ENCODE data around the gene CEP128.

The CEP128 gene

GRCh38 chr14:80974679-80975078 is 33.1 kb upstream of the CEP128 start:
- Histone ChIP-seq H3K9me2 (replicated peaks; ENCODE audit: control insufficient read depth, low read length) (no peaks in the 10 kb centered on the region), H3K27ac (ENCODE audit: low read depth, low read length) (no peak overlapping the region), H3F3A (ENCODE audit: control insufficient read depth, insufficient read depth) (no peaks in the 10 kb centered on the region), H3K4me2 (ENCODE audit: low read length) (no peak overlapping the region), H3K9me3 (ENCODE audit: control insufficient read depth, insufficient read depth, low read length) (no peaks in the 10 kb centered on the region), H4K20me1 (ENCODE audit: control insufficient read depth, insufficient read depth, low read depth, low read length) (no peaks in the 10 kb centered on the region), H3K4me3 (ENCODE audit: low read length) (no peak overlapping the region), H3K36me3 (ENCODE audit: control insufficient read depth, low read length) (no peaks in the 10 kb centered on the region), H3K79me2 (ENCODE audit: control insufficient read depth, low read length) (no peaks in the 10 kb centered on the region), H3K4me1 (ENCODE audit: control insufficient read depth, low read length) (peaks cover 7% of the 10 kb centered on the region), H3K27me3 (ENCODE audit: control insufficient read depth, low read length) (peaks cover 3% of the 10 kb centered on the region; the same call in 1 of the 2 replicates)
- TF ChIP-seq EZH2phosphoT487 (IDR thresholded peaks at IDR 0.05; ENCODE audit: borderline replicate concordance, low read length) = no peak
- TF ChIP-seq, protein P1, sequence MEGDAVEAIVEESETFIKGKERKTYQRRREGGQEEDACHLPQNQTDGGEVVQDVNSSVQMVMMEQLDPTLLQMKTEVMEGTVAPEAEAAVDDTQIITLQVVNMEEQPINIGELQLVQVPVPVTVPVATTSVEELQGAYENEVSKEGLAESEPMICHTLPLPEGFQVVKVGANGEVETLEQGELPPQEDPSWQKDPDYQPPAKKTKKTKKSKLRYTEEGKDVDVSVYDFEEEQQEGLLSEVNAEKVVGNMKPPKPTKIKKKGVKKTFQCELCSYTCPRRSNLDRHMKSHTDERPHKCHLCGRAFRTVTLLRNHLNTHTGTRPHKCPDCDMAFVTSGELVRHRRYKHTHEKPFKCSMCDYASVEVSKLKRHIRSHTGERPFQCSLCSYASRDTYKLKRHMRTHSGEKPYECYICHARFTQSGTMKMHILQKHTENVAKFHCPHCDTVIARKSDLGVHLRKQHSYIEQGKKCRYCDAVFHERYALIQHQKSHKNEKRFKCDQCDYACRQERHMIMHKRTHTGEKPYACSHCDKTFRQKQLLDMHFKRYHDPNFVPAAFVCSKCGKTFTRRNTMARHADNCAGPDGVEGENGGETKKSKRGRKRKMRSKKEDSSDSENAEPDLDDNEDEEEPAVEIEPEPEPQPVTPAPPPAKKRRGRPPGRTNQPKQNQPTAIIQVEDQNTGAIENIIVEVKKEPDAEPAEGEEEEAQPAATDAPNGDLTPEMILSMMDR (IDR thresholded peaks at IDR 0.05; ENCODE audit: low read depth, low read length, poor library complexity, severe bottlenecking) = no peak

- Histone ChIP-seq H4K20me1 (ENCODE audit: control insufficient read depth, insufficient read depth, low read depth, low read length) (no peaks in the 10 kb centered on the region), H3K4me2 (ENCODE audit: low read length) (no peak overlapping the region), H3K79me2 (ENCODE audit: control insufficient read depth, low read length) (no peaks in the 10 kb centered on the region), H3K9me2 (replicated peaks; ENCODE audit: control insufficient read depth, low read length) (no peaks in the 10 kb centered on the region), H3K27ac (ENCODE audit: low read depth, low read length) (no peak overlapping the region), H3K4me1 (ENCODE audit: control insufficient read depth, low read length) (peaks cover 6% of the 10 kb centered on the region; the same call in 1 of the 2 replicates), H3K9me3 (ENCODE audit: control insufficient read depth, insufficient read depth, low read length) (no peaks in the 10 kb centered on the region), H3F3A (ENCODE audit: control insufficient read depth, insufficient read depth) (no peaks in the 10 kb centered on the region), H3K27me3 (ENCODE audit: control insufficient read depth, low read length) (peaks cover 3% of the 10 kb centered on the region; the same call in 1 of the 2 replicates), H3K36me3 (ENCODE audit: control insufficient read depth, low read length) (no peaks in the 10 kb centered on the region), H3K4me3 (ENCODE audit: low read length) (no peak overlapping the region)
- TF ChIP-seq, protein P1 (IDR thresholded peaks at IDR 0.05; ENCODE audit: low read depth, low read length, poor library complexity, severe bottlenecking) = no peak
- TF ChIP-seq EZH2phosphoT487 (IDR thresholded peaks at IDR 0.05; ENCODE audit: borderline replicate concordance, low read length) = no peak
These were observed 32.5 kb upstream of the CEP128 start for GRCh38 chr14:80973931-80974641.

GRCh38 chr14:80965037-80965436 is 23.5 kb upstream of the CEP128 start:
- peaks cover 12% of the 10 kb centered on the region for H3K4me1 ChIP-seq (ENCODE audit: control insufficient read depth, low read length)
- TF ChIP-seq, protein P1 (IDR thresholded peaks at IDR 0.05; ENCODE audit: low read depth, low read length, poor library complexity, severe bottlenecking) = no peak
- TF ChIP-seq EZH2phosphoT487 (IDR thresholded peaks at IDR 0.05; ENCODE audit: borderline replicate concordance, low read length) = no peak
- H3F3A ChIP-seq (ENCODE audit: control insufficient read depth, insufficient read depth) = no peaks in the 10 kb centered on the region; the same call in 1 of the 2 replicates
- H3K36me3 ChIP-seq (ENCODE audit: control insufficient read depth, low read length) = peaks cover 7% of the 10 kb centered on the region; the same call in 1 of the 2 replicates
- no peak overlapping the region for H3K4me2 ChIP-seq (ENCODE audit: low read length)
- no peaks in the 10 kb centered on the region for H3K27me3 ChIP-seq (ENCODE audit: control insufficient read depth, low read length)
- H3K9me2 ChIP-seq (replicated peaks; ENCODE audit: control insufficient read depth, low read length) = no peaks in the 10 kb centered on the region
- H3K9me3 ChIP-seq (ENCODE audit: control insufficient read depth, insufficient read depth, low read length) = no peaks in the 10 kb centered on the region
- no peak overlapping the region for H3K4me3 ChIP-seq (ENCODE audit: low read length)
- no peak overlapping the region for H3K27ac ChIP-seq (ENCODE audit: low read depth, low read length)
- no peaks in the 10 kb centered on the region for H3K79me2 ChIP-seq (ENCODE audit: control insufficient read depth, low read length)
- H4K20me1 ChIP-seq (ENCODE audit: control insufficient read depth, insufficient read depth, low read depth, low read length) = no peaks in the 10 kb centered on the region
